T-cell (primary cell): ENCODE results near the gene ZNF827. TPM values are rescaled to one million over a fixed set of nuclear protein-coding genes. Genes with fewer than 3 reads are reported as not detected.

Experiments
- ATAC-seq, 4 experiments: fragments of 200-7000 bp in 3 of 4; fragments of 150-1000 bp in 1 of 4; cut with Tn5 transposase; replicated peaks in 1 of 4; 1 replicate in 3 of 4; 2 replicates in 1 of 4; pipeline ENCODE4 v1.10.0; 2021; ENCODE audit warnings: moderate library complexity in 3 of 4, mild to moderate bottlenecking in 2 of 4, moderate number of reproducible peaks in 1 of 4
- CTCF ChIA-PET, 2 donors: fragments of 300-600 bp; sonication (Branson Sonifier 250); formaldehyde crosslinking; loops; one replicate each; lab custom pipeline; 2022; ENCODE audit warnings: antibody characterized with exemption in 2 of 2; lab: Charles Lee
- POLR2A ChIA-PET, 2 donors: fragments of 300-600 bp; sonication (Branson Sonifier 250); formaldehyde crosslinking; loops; one replicate each; lab custom pipeline; 2022; ENCODE audit warnings: antibody characterized with exemption in 2 of 2; lab: Charles Lee
- DNase-seq, 35 experiments: peaks; one replicate each; pipeline versions ENCODE4 v3.0.0 to v3.0.0-alpha.2; 2013 to 2023
- H3K27ac ChIP-seq: one replicate; pipeline ENCODE4 v1.5.1; 2013; ENCODE audit warnings: low read length
- H3K27me3 ChIP-seq, 2 experiments: replicated peaks in 1 of 2; 1 replicate in 1 of 2; 2 replicates in 1 of 2; pipeline versions ENCODE4 v1.6.1 to v1.7.0; 2013; ENCODE audit warnings: low read length in 1 of 2, mixed read lengths in 1 of 2; ENCODE audit not compliant: control insufficient read depth in 2 of 2, insufficient read depth in 2 of 2; ENCODE audit errors: extremely low read depth in 1 of 2
- H3K36me3 ChIP-seq, 2 donors: 1 replicate in 1 of 2; 2 replicates in 1 of 2; pipeline versions ENCODE4 v1.6.1 to v1.7.0; 2013; ENCODE audit warnings: low read length in 1 of 2; ENCODE audit not compliant: control insufficient read depth in 2 of 2, insufficient read depth in 1 of 2; ENCODE audit errors: extremely low read depth in 1 of 2
- H3K4me1 ChIP-seq, 2 experiments: 1 replicate in 1 of 2; 2 replicates in 1 of 2; pipeline versions ENCODE4 v1.6.1 to v1.7.0; 2013; ENCODE audit warnings: low read length in 2 of 2, mixed read lengths in 1 of 2; ENCODE audit not compliant: insufficient read depth in 2 of 2, control insufficient read depth in 1 of 2; ENCODE audit errors: extremely low read depth in 1 of 2
- H3K4me3 ChIP-seq, 2 donors: 1 replicate in 1 of 2; 2 replicates in 1 of 2; pipeline versions ENCODE4 v1.5.1 to v1.7.0; 2013; ENCODE audit warnings: mild to moderate bottlenecking in 2 of 2, low read length in 1 of 2, moderate library complexity in 1 of 2; ENCODE audit not compliant: control insufficient read depth in 1 of 2; ENCODE audit errors: extremely low read depth in 1 of 2
- H3K9me3 ChIP-seq: 2 replicates; pipeline ENCODE4 v1.7.0; 2013
- H3K27ac Mint-ChIP-seq, 2 donors: one replicate each; pipeline ENCODE4 v1.8.0; 2020 to 2021; ENCODE audit warnings: mild to moderate bottlenecking in 2 of 2, mixed read lengths in 2 of 2
- H3K27me3 Mint-ChIP-seq, 2 donors: one replicate each; pipeline ENCODE4 v1.8.0; 2021 to 2022; ENCODE audit warnings: mixed read lengths in 2 of 2
- H3K36me3 Mint-ChIP-seq: one replicate; pipeline ENCODE4 v1.8.0; 2021; ENCODE audit warnings: mixed read lengths
- H3K4me1 Mint-ChIP-seq, 3 donors: one replicate each; pipeline ENCODE4 v1.8.0; 2020 to 2022; ENCODE audit warnings: mixed read lengths in 3 of 3, mild to moderate bottlenecking in 1 of 3
- H3K4me3 Mint-ChIP-seq, 3 donors: one replicate each; pipeline ENCODE4 v1.8.0; 2020 to 2022; ENCODE audit warnings: mild to moderate bottlenecking in 3 of 3, mixed read lengths in 3 of 3, moderate library complexity in 3 of 3
- H3K9me3 Mint-ChIP-seq, 3 donors: one replicate each; pipeline ENCODE4 v1.8.0; 2020 to 2022; ENCODE audit warnings: mixed read lengths in 3 of 3
- WGBS: methylation state at CpG from one replicate; pipeline ENCODE4 v1.1.5; 2013; ENCODE audit warnings: missing lambda C conversion rate; ENCODE audit not compliant: insufficient coverage; 5-methylcytosine and 5-hydroxymethylcytosine counted together
- total RNA-seq, 35 experiments: library from RNA in 6 of 35; stranded (reverse) in 6 of 35; fragments of 120-200 nt in 1 of 35; gene quantifications; one replicate each; pipeline versions ENCODE4 v1.2.1 to v1.2.4 and lab custom pipeline; 2013 to 2026

ZNF827 gene
- total RNA-seq, 5 donors from 2014 or later (not counting 1 experiment from before 2014, with no cell fraction given) = 17.3 to 24.8 (median 18.5) TPM

- no peaks in the 10 kb centered on the region for H3K27me3 ChIP-seq
- Mint-ChIP-seq H3K27ac (no peak overlapping the region), H3K36me3 (peaks cover 85% of the 10 kb centered on the region), H3K4me3 (no peak overlapping the region), H3K27me3 (no peaks in the 10 kb centered on the region), H3K9me3 (peaks cover 0 to 6% (median 0%) of the 10 kb centered on the region in 3 donors), H3K4me1 (no peaks in the 10 kb centered on the region)
- ATAC-seq (no peak), DNase-seq (no peak)
- no peaks in the 10 kb centered on the region for H3K4me1 ChIP-seq
- no peak overlapping the region for H3K4me3 ChIP-seq
- H3K36me3 ChIP-seq = peaks cover 0 to 15% of the 10 kb centered on the region in 2 donors
- CTCF ChIA-PET = no interaction called here
- no peaks in the 10 kb centered on the region for H3K9me3 ChIP-seq
- WGBS = no CpG with 5 or more reads among the region's 3 CpGs
- no peak overlapping the region for H3K27ac ChIP-seq
- POLR2A ChIA-PET = no interaction called here
Measured at GRCh38 chr4:145816091-145816490, 122.5 kb downstream of the ZNF827 start.

GRCh38 chr4:145815626-145816025 lies 123.0 kb downstream of the ZNF827 start:
- peaks cover 85% of the 10 kb centered on the region for H3K36me3 Mint-ChIP-seq

GRCh38 chr4:145815027-145815612 lies 123.5 kb downstream of the ZNF827 start:
- 57% methylated on average over 1 of the region's 1 CpG for WGBS
- ChIA-PET POLR2A (interaction anchor here in 1 of 2 donors (0.6 kb wide), 1 partner anchor 73 kb away, joined by 3 read pairs; no protein-coding TSS in a partner anchor), CTCF (no interaction called here)
- H3K27ac Mint-ChIP-seq = no peak overlapping the region
- ATAC-seq (no peak), DNase-seq (no peak)
- H3K36me3 Mint-ChIP-seq = peaks cover 87% of the 10 kb centered on the region
- no peak overlapping the region for H3K27ac ChIP-seq
- peaks cover 0 to 15% of the 10 kb centered on the region in 2 donors for H3K36me3 ChIP-seq
- no peaks in the 10 kb centered on the region for H3K4me1 Mint-ChIP-seq
- H3K4me3 Mint-ChIP-seq = no peak overlapping the region
- no peaks in the 10 kb centered on the region for H3K9me3 ChIP-seq
- H3K4me3 ChIP-seq = no peak overlapping the region
- no peaks in the 10 kb centered on the region for H3K27me3 Mint-ChIP-seq
- peaks cover 0 to 11% (median 0%) of the 10 kb centered on the region in 3 donors for H3K9me3 Mint-ChIP-seq
- H3K4me1 ChIP-seq = no peaks in the 10 kb centered on the region
- no peaks in the 10 kb centered on the region for H3K27me3 ChIP-seq

More at GRCh38 chr4:145815626-145816025, 123.0 kb downstream of the ZNF827 start:
- H3K9me3 Mint-ChIP-seq = peaks cover 0 to 6% (median 0%) of the 10 kb centered on the region in 3 donors
- WGBS = no CpG with 5 or more reads among the region's 1 CpG
- H3K4me3 Mint-ChIP-seq = no peak overlapping the region
- peaks cover 0 to 15% of the 10 kb centered on the region in 2 donors for H3K36me3 ChIP-seq
- no peak overlapping the region for H3K27ac Mint-ChIP-seq
- ATAC-seq = no peak
- no peaks in the 10 kb centered on the region for H3K4me1 ChIP-seq
- no peaks in the 10 kb centered on the region for H3K4me1 Mint-ChIP-seq
- no peaks in the 10 kb centered on the region for H3K9me3 ChIP-seq
- no peaks in the 10 kb centered on the region for H3K27me3 Mint-ChIP-seq
- ChIA-PET POLR2A (interaction anchor here in 1 of 2 donors (0.6 kb wide), 1 partner anchor 73 kb away, joined by 3 read pairs; no protein-coding TSS in a partner anchor), CTCF (no interaction called here)
- no peak overlapping the region for H3K27ac ChIP-seq
- DNase-seq = no peak
- no peaks in the 10 kb centered on the region for H3K27me3 ChIP-seq
- no peak overlapping the region for H3K4me3 ChIP-seq

GRCh38 chr4:145814246-145814645 lies 124.4 kb downstream of the ZNF827 start:
- Mint-ChIP-seq H3K4me3 (no peak overlapping the region), H3K4me1 (peaks cover 0 to 6% (median 0%) of the 10 kb centered on the region in 3 donors), H3K36me3 (peaks cover 86% of the 10 kb centered on the region), H3K9me3 (peaks cover 0 to 19% (median 0%) of the 10 kb centered on the region in 3 donors), H3K27ac (no peak overlapping the region), H3K27me3 (no peaks in the 10 kb centered on the region)
- POLR2A ChIA-PET = no interaction called here
- Histone ChIP-seq H3K9me3 (no peaks in the 10 kb centered on the region), H3K27me3 (no peaks in the 10 kb centered on the region), H3K4me1 (no peaks in the 10 kb centered on the region), H3K27ac (no peak overlapping the region), H3K4me3 (no peak overlapping the region), H3K36me3 (peaks cover 0 to 16% of the 10 kb centered on the region in 2 donors)
- DNase-seq (no peak), ATAC-seq (no peak)
- CTCF ChIA-PET = no interaction called here
- no CpG with 5 or more reads among the region's 1 CpG for WGBS

- H3K27ac Mint-ChIP-seq = no peak overlapping the region
Measured at GRCh38 chr4:145812919-145813318, 125.7 kb downstream of the ZNF827 start.

GRCh38 chr4:145808848-145809512 lies 129.6 kb downstream of the ZNF827 start:
- H3K27ac Mint-ChIP-seq = no peak overlapping the region
- ChIA-PET POLR2A (no interaction called here), CTCF (no interaction called here)
- H3K27ac ChIP-seq = no peak overlapping the region
- H3K4me3 Mint-ChIP-seq = no peak overlapping the region
- ATAC-seq (no peak), DNase-seq (no peak)
- H3K4me3 ChIP-seq = no peak overlapping the region
- no peaks in the 10 kb centered on the region for H3K4me1 ChIP-seq
- no peaks in the 10 kb centered on the region for H3K27me3 ChIP-seq
- peaks cover 0 to 6% of the 10 kb centered on the region in 2 donors for H3K36me3 ChIP-seq
- WGBS = 75% methylated on average over 3 of the region's 3 CpGs
- peaks cover 0 to 19% (median 0%) of the 10 kb centered on the region in 3 donors for H3K9me3 Mint-ChIP-seq
- H3K4me1 Mint-ChIP-seq = peaks cover 0 to 17% (median 8%) of the 10 kb centered on the region in 3 donors
- peaks cover 60% of the 10 kb centered on the region for H3K36me3 Mint-ChIP-seq
- no peaks in the 10 kb centered on the region for H3K9me3 ChIP-seq
- no peaks in the 10 kb centered on the region for H3K27me3 Mint-ChIP-seq

More at GRCh38 chr4:145812919-145813318, 125.7 kb downstream of the ZNF827 start:
- Mint-ChIP-seq H3K4me1 (peaks cover 0 to 16% (median 7%) of the 10 kb centered on the region in 3 donors), H3K4me3 (no peak overlapping the region), H3K27me3 (no peaks in the 10 kb centered on the region), H3K36me3 (peaks cover 79% of the 10 kb centered on the region), H3K9me3 (peaks cover 0 to 19% (median 0%) of the 10 kb centered on the region in 3 donors)
- no peaks in the 10 kb centered on the region for H3K9me3 ChIP-seq
- H3K4me3 ChIP-seq = no peak overlapping the region
- CTCF ChIA-PET = no interaction called here
- POLR2A ChIA-PET = no interaction called here
- no peak overlapping the region for H3K27ac ChIP-seq
- ATAC-seq = no peak
- H3K27me3 ChIP-seq = no peaks in the 10 kb centered on the region
- peaks cover 0 to 14% of the 10 kb centered on the region in 2 donors for H3K36me3 ChIP-seq
- no peaks in the 10 kb centered on the region for H3K4me1 ChIP-seq
- no CpG with 5 or more reads among the region's 8 CpGs for WGBS
- DNase-seq = no peak
